OCI-LY3 (cell line): ENCODE measurements around the gene NID1.

ENCODE experiments used
- H2AFZ ChIP-seq: fragments of 200-600, 300-600 bp; shearing (Covaris generic); 2 replicates; pipeline ENCODE4 v1.6.0; 2014; ENCODE audit warnings: antibody characterized with exemption, low read depth, low read length
- H3K27ac ChIP-seq: fragments of 200-600, 300-600 bp; sonication (generic); 2 replicates; pipeline ENCODE4 v1.5.1; 2014; ENCODE audit warnings: mild to moderate bottlenecking, low read length, moderate library complexity, mixed read lengths
- H3K27me3 ChIP-seq: fragments of 200-600, 300-600 bp; sonication (generic); 2 replicates; pipeline ENCODE4 v1.6.1; 2014; ENCODE audit warnings: low read depth, low read length, mixed read lengths
- H3K36me3 ChIP-seq: fragments of 200-600, 300-600 bp; sonication (generic); replicated peaks from 2 replicates; pipeline ENCODE3; 2014; ENCODE audit warnings: low read depth, low read length, mixed read lengths
- H3K4me1 ChIP-seq: fragments of 300-600, 200-600 bp; sonication (generic); 2 replicates; pipeline ENCODE4 v1.6.1; 2014; ENCODE audit warnings: low read length, mixed read lengths
- H3K4me2 ChIP-seq: fragments of 200-600, 300-600 bp; sonication (generic); 2 replicates; pipeline ENCODE4 v1.6.1; 2014; ENCODE audit warnings: low read length, mixed read lengths
- H3K4me3 ChIP-seq: fragments of 300-600, 200-600 bp; sonication (generic); 2 replicates; pipeline ENCODE4 v1.5.1; 2014; ENCODE audit warnings: antibody characterized with exemption, mild to moderate bottlenecking, low read length, moderate library complexity
- H3K79me2 ChIP-seq: fragments of 300-600, 200-600 bp; shearing (Covaris generic); 2 replicates; pipeline ENCODE4 v1.6.1; 2014; ENCODE audit warnings: mild to moderate bottlenecking, low read length, mixed read lengths
- H3K9ac ChIP-seq: fragments of 300-600, 200-600 bp; shearing (Covaris generic); 2 replicates; pipeline ENCODE4 v1.6.0; 2014; ENCODE audit warnings: mild to moderate bottlenecking, low read length, moderate library complexity
- H3K9me3 ChIP-seq: fragments of 200-600, 300-600 bp; shearing (Covaris generic); 2 replicates; pipeline ENCODE4 v1.6.1; 2014; ENCODE audit warnings: low read length, mixed read lengths; ENCODE audit not compliant: insufficient read depth
- H4K20me1 ChIP-seq: fragments of 200-600, 300-600 bp; sonication (generic); 2 replicates; pipeline ENCODE4 v1.6.1; 2016; ENCODE audit warnings: low read length, mixed read lengths; ENCODE audit not compliant: insufficient read depth
- EZH2phosphoT487 ChIP-seq: fragments of 200-600 bp; shearing (Covaris generic); IDR thresholded peaks from 2 replicates; pipeline ENCODE4 v1.6.1; 2018; ENCODE audit warnings: antibody characterized with exemption, mixed run types, low read depth
- TF ChIP-seq, protein P1 (sequence below): fragments of 200-600, 300-600 bp; sonication (generic); IDR thresholded peaks from 2 replicates; pipeline ENCODE4 v1.5.1; 2014; ENCODE audit warnings: antibody characterized with exemption, low read length, low read depth

Gene NID1

DNA sequence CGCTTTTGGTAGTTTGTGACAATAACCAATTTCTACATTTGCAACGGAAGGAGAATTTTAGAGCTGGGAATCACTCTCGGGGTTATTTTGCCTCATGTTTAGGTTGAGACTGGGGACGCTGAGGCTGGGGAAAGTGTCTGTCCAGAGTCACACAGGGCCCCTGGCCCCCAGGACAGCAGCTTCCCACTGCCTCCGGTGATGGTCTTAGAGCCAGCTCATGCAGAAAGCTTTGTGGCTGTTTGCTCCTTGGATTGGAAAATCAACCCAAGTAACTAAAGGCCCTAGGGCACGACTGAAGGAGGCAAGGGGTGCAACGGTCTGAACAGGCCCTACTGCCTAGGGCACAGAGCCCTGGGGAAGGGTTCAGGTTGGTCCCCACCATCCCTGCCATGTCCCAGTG is 72.0 kb downstream of the NID1 start:
- no peak overlapping the region for H2AFZ ChIP-seq
- H3K79me2 ChIP-seq: no peaks in the 10 kb centered on the region
- H3K4me1 ChIP-seq: peaks cover 9% of the 10 kb centered on the region
- no peak overlapping the region for H3K4me2 ChIP-seq
- no peaks in the 10 kb centered on the region for H4K20me1 ChIP-seq
- no peaks in the 10 kb centered on the region for H3K36me3 ChIP-seq
- H3K9me3 ChIP-seq: 0 out of 2 replicates have a peak, but pooled peaks cover 5% of the 10 kb centered on the region
- TF ChIP-seq EZH2phosphoT487: no peak
- TF ChIP-seq, protein P1, sequence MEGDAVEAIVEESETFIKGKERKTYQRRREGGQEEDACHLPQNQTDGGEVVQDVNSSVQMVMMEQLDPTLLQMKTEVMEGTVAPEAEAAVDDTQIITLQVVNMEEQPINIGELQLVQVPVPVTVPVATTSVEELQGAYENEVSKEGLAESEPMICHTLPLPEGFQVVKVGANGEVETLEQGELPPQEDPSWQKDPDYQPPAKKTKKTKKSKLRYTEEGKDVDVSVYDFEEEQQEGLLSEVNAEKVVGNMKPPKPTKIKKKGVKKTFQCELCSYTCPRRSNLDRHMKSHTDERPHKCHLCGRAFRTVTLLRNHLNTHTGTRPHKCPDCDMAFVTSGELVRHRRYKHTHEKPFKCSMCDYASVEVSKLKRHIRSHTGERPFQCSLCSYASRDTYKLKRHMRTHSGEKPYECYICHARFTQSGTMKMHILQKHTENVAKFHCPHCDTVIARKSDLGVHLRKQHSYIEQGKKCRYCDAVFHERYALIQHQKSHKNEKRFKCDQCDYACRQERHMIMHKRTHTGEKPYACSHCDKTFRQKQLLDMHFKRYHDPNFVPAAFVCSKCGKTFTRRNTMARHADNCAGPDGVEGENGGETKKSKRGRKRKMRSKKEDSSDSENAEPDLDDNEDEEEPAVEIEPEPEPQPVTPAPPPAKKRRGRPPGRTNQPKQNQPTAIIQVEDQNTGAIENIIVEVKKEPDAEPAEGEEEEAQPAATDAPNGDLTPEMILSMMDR: no peak
- peaks cover 6% of the 10 kb centered on the region for H3K27me3 ChIP-seq
- no peak overlapping the region for H3K4me3 ChIP-seq
- H3K27ac ChIP-seq: no peak overlapping the region
- H3K9ac ChIP-seq: no peak overlapping the region

DNA sequence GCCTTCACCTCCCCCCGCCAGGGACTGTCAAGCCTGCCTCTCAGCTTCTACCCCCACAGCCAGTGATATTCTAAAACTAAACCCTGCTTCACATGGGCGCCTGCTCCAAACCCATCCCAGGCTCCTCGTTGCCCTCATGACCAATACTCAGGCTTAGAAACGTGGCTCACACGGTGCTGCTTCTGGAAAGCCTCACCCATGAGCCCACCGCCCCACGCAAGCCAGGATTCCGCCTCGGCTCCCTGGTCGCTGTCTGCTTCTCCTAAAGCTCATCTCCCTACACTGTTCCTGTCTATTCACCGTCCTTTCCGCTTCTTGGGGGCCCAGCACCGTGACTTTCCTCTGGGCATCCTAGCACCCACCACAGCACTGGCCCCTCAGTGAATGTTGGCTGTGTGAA is 72.5 kb downstream of the NID1 start:
- Histone ChIP-seq H3K4me1 (peaks cover 9% of the 10 kb centered on the region), H3K36me3 (no peaks in the 10 kb centered on the region), H3K4me2 (no peak overlapping the region)

GRCh38 chr1:235990330-235990795 is 74.5 kb downstream of the NID1 start:
- H3K4me1 ChIP-seq: no peaks in the 10 kb centered on the region
- H3K9me3 ChIP-seq: 0 out of 2 replicates have a peak, but pooled peaks cover 5% of the 10 kb centered on the region
- H3K36me3 ChIP-seq: no peaks in the 10 kb centered on the region
- H2AFZ ChIP-seq: no peak overlapping the region
- no peak overlapping the region for H3K9ac ChIP-seq
- TF ChIP-seq EZH2phosphoT487: no peak
- TF ChIP-seq, protein P1: no peak
- H3K4me2 ChIP-seq: no peak overlapping the region
- no peaks in the 10 kb centered on the region for H3K79me2 ChIP-seq
- no peaks in the 10 kb centered on the region for H4K20me1 ChIP-seq
- H3K4me3 ChIP-seq: no peak overlapping the region
- H3K27me3 ChIP-seq: peaks cover 11% of the 10 kb centered on the region
- H3K27ac ChIP-seq: no peak overlapping the region

More for the DNA sequence above, 72.5 kb downstream of the NID1 start:
- H2AFZ ChIP-seq: no peak overlapping the region
- peaks cover 8% of the 10 kb centered on the region for H3K27me3 ChIP-seq
- no peaks in the 10 kb centered on the region for H3K79me2 ChIP-seq
- no peak overlapping the region for H3K4me3 ChIP-seq
- H4K20me1 ChIP-seq: no peaks in the 10 kb centered on the region
- 0 out of 2 replicates have a peak, but pooled peaks cover 5% of the 10 kb centered on the region for H3K9me3 ChIP-seq
- H3K27ac ChIP-seq: no peak overlapping the region
- TF ChIP-seq EZH2phosphoT487: no peak
- TF ChIP-seq, protein P1: no peak
- no peak overlapping the region for H3K9ac ChIP-seq

DNA sequence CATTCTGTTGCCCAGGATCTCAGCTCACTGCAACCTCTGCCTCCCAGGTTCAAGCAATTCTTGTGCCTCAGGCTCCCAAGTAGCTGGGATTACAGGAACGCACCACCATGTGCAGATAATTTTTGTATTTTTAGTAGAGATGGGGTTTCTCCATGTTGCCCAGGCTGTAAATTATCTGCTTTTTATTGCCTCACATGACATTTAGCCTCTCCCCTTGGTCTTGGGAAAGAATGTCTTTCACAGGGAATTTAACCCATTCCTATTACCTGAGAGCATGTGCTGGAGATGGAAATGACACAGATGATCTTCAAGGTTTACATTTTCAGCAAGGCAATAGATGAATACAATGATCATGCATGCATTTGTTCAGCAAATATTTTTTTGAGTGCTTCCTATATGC is 75.8 kb downstream of the NID1 start:
- no peaks in the 10 kb centered on the region for H3K4me1 ChIP-seq
- no peak overlapping the region for H3K4me3 ChIP-seq
- no peak overlapping the region for H3K9ac ChIP-seq
- H3K79me2 ChIP-seq: no peaks in the 10 kb centered on the region
- H3K27me3 ChIP-seq: peaks cover 16% of the 10 kb centered on the region
- 0 out of 2 replicates have a peak, but pooled peaks cover 5% of the 10 kb centered on the region for H3K9me3 ChIP-seq
- H2AFZ ChIP-seq: no peak overlapping the region
- H3K4me2 ChIP-seq: no peak overlapping the region
- no peaks in the 10 kb centered on the region for H4K20me1 ChIP-seq
- H3K36me3 ChIP-seq: no peaks in the 10 kb centered on the region
- TF ChIP-seq, protein P1: no peak
- TF ChIP-seq EZH2phosphoT487: no peak
- H3K27ac ChIP-seq: no peak overlapping the region
